Measurements from ENCODE around the gene ZNF487. TPM values are rescaled to one million over a fixed set of nuclear protein-coding genes. Genes with fewer than 3 reads are reported as not detected.

ZNF487 gene
- total and polyA plus RNA-seq, 2 of the 13 experiments (the other 11 are each of a cell fraction or from before 2014, with no cell fraction given): 7.4 to 8.8 TPM

DNA sequence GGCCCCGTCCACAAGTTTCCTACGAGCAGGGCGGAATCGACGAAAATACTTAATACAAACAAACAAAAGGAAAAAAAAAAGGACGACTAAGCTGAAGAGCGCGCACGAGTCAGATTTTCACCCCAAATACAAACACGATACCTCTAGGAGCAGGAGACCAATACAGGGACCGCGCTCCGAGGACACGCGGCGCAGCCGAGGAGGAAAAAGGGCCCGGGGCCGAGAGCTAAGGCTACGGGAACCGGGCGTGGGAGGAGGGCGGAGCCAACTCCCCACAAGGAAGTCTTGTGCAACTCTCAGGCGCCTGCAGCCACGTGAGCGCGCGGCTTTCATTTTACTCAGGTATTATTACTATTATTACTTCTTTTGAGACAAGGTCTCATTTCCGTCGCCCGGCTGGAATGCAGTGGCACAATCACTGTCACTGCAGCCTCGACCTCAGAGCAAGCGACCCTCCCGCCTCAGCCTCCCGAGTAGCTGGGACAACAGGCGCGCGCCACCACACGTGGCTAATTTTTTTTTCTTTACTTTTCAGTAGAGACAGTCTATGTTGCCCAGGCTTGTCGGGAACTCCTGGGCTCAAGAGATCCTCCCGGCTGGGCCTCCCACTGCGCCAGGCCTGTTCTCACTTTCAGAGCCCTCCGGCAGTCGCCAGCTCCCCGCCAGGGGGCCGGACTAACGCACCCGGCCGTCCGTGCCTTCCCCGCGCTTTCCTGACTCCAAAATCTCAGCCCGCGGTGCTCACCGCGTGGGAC lies 29.2 kb upstream of the ZNF487 start (continued):
- TF ChIP-seq, protein P1, sequence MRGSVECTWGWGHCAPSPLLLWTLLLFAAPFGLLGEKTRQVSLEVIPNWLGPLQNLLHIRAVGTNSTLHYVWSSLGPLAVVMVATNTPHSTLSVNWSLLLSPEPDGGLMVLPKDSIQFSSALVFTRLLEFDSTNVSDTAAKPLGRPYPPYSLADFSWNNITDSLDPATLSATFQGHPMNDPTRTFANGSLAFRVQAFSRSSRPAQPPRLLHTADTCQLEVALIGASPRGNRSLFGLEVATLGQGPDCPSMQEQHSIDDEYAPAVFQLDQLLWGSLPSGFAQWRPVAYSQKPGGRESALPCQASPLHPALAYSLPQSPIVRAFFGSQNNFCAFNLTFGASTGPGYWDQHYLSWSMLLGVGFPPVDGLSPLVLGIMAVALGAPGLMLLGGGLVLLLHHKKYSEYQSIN (CRISPR knock-in tag; IDR thresholded peaks at IDR 0.05; ENCODE audit: borderline replicate concordance): no peak
- TF ChIP-seq, protein P2, sequence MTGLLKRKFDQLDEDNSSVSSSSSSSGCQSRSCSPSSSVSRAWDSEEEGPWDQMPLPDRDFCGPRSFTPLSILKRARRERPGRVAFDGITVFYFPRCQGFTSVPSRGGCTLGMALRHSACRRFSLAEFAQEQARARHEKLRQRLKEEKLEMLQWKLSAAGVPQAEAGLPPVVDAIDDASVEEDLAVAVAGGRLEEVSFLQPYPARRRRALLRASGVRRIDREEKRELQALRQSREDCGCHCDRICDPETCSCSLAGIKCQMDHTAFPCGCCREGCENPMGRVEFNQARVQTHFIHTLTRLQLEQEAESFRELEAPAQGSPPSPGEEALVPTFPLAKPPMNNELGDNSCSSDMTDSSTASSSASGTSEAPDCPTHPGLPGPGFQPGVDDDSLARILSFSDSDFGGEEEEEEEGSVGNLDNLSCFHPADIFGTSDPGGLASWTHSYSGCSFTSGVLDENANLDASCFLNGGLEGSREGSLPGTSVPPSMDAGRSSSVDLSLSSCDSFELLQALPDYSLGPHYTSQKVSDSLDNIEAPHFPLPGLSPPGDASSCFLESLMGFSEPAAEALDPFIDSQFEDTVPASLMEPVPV (CRISPR knock-in tag; IDR thresholded peaks at IDR 0.05): no peak
- TF ChIP-seq SSRP1 (CRISPR knock-in tag; IDR thresholded peaks at IDR 0.05) (no peak), ZSCAN31 (CRISPR knock-in tag; IDR thresholded peaks at IDR 0.05; ENCODE audit: low read depth) (no peak), ZNF746 (CRISPR knock-in tag; IDR thresholded peaks at IDR 0.05) (0 out of 2 replicates have a peak, but pooled peaks have one; percentile 16), FOXC1 (CRISPR knock-in tag; IDR thresholded peaks at IDR 0.05; ENCODE audit: borderline replicate concordance) (no peak), ZZZ3 (CRISPR knock-in tag; IDR thresholded peaks at IDR 0.05; ENCODE audit: borderline replicate concordance) (no peak), ZNF879 (CRISPR knock-in tag; IDR thresholded peaks at IDR 0.05) (no peak; the same call in 1 of the 2 replicates), GZF1 (CRISPR knock-in tag; IDR thresholded peaks at IDR 0.05) (no peak), MED13 (CRISPR knock-in tag; IDR thresholded peaks at IDR 0.05) (peak; percentile 9; the same call in 1 of the 2 replicates), ZFP1 (CRISPR knock-in tag; IDR thresholded peaks at IDR 0.05) (no peak), U2AF1 (optimal IDR thresholded peaks at IDR 0.05; ENCODE audit: low read depth, low read length) (no peak), ARID2 (CRISPR knock-in tag; IDR thresholded peaks at IDR 0.05; ENCODE audit: borderline replicate concordance) (no peak), FLYWCH1 (CRISPR knock-in tag; IDR thresholded peaks at IDR 0.05) (no peak), RELA (CRISPR knock-in tag; IDR thresholded peaks at IDR 0.05) (no peak)
- TF ChIP-seq, protein P3, sequence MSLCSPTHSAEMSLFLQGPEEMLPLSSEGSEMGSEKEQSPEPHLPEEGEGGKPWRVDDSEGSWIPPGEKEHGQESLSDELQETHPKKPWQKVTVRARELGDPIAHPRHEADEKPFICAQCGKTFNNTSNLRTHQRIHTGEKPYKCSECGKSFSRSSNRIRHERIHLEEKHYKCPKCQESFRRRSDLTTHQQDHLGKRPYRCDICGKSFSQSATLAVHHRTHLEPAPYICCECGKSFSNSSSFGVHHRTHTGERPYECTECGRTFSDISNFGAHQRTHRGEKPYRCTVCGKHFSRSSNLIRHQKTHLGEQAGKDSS (CRISPR knock-in tag; IDR thresholded peaks at IDR 0.05; ENCODE audit: borderline replicate concordance, low read depth): no peak
- TF ChIP-seq, protein P4, sequence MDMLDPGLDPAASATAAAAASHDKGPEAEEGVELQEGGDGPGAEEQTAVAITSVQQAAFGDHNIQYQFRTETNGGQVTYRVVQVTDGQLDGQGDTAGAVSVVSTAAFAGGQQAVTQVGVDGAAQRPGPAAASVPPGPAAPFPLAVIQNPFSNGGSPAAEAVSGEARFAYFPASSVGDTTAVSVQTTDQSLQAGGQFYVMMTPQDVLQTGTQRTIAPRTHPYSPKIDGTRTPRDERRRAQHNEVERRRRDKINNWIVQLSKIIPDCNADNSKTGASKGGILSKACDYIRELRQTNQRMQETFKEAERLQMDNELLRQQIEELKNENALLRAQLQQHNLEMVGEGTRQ (IDR thresholded peaks at IDR 0.05; ENCODE audit: low read depth, low read length): peak; percentile 74; the same call in 1 of the 2 replicates
- TF ChIP-seq, protein P4 (CRISPR knock-in tag; IDR thresholded peaks at IDR 0.05; ENCODE audit: borderline replicate concordance): peak; percentile 76; the same call in 1 of the 2 replicates
- TF ChIP-seq, protein P5, sequence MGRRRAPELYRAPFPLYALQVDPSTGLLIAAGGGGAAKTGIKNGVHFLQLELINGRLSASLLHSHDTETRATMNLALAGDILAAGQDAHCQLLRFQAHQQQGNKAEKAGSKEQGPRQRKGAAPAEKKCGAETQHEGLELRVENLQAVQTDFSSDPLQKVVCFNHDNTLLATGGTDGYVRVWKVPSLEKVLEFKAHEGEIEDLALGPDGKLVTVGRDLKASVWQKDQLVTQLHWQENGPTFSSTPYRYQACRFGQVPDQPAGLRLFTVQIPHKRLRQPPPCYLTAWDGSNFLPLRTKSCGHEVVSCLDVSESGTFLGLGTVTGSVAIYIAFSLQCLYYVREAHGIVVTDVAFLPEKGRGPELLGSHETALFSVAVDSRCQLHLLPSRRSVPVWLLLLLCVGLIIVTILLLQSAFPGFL (CRISPR knock-in tag; IDR thresholded peaks at IDR 0.05): no peak
- TF ChIP-seq, protein P6, sequence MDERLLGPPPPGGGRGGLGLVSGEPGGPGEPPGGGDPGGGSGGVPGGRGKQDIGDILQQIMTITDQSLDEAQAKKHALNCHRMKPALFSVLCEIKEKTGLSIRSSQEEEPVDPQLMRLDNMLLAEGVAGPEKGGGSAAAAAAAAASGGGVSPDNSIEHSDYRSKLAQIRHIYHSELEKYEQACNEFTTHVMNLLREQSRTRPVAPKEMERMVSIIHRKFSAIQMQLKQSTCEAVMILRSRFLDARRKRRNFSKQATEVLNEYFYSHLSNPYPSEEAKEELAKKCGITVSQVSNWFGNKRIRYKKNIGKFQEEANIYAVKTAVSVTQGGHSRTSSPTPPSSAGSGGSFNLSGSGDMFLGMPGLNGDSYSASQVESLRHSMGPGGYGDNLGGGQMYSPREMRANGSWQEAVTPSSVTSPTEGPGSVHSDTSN (CRISPR knock-in tag; IDR thresholded peaks at IDR 0.05): no peak
- TF ChIP-seq, protein P7, sequence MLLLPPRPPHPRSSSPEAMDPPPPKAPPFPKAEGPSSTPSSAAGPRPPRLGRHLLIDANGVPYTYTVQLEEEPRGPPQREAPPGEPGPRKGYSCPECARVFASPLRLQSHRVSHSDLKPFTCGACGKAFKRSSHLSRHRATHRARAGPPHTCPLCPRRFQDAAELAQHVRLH (CRISPR knock-in tag; IDR thresholded peaks at IDR 0.05; ENCODE audit: borderline replicate concordance, low read depth): no peak

Measured in HepG2 (cell line).